HepG2 (cell line): ENCODE measurements around the gene PCGF2. TPM values are rescaled to one million over a fixed set of nuclear protein-coding genes. Genes with fewer than 3 reads are reported as not detected.
A peak's percentile ranks its signal among the peaks of the same experiment; 100 is the strongest.

Experiments
- CEBPG ChIP-seq: IDR thresholded peaks from 2 replicates; pipeline ENCODE4 v1.6.1; 2016
- GABPA ChIP-seq, 2 experiments: IDR thresholded peaks; 2 replicates each; pipeline ENCODE4 v1.6.1; 2011 to 2016; ENCODE audit warnings: low read depth in 2 of 2, low read length in 1 of 2, missing biosample characterization in 1 of 2, missing genetic modification characterization in 1 of 2
- MIER2 ChIP-seq: IDR thresholded peaks from 2 replicates; pipeline ENCODE4 v1.6.1; 2016; ENCODE audit warnings: missing biosample characterization, missing genetic modification reagents
- PAX8 ChIP-seq: sonication (generic); formaldehyde crosslinking; IDR thresholded peaks from 2 replicates; pipeline ENCODE4 v1.8.0; 2022; ENCODE audit warnings: mild to moderate bottlenecking, missing genetic modification reagents, borderline replicate concordance
- PRPF4 ChIP-seq: fragments of 200-400 bp; formaldehyde crosslinking; IDR thresholded peaks from 2 replicates; pipeline ENCODE4 v1.6.1; 2016; ENCODE audit warnings: low read length, low read depth; ENCODE audit not compliant: poor library complexity, severe bottlenecking
- RAD21 ChIP-seq: fragments of 450-650 bp; formaldehyde crosslinking; IDR thresholded peaks from 2 replicates; pipeline ENCODE4 v1.5.0; 2020; ENCODE audit warnings: mild to moderate bottlenecking
- TBX3 ChIP-seq: fragments of 450-650 bp; IDR thresholded peaks from 2 replicates; pipeline ENCODE4 v1.6.1; 2017; ENCODE audit warnings: antibody characterized with exemption, mild to moderate bottlenecking, inconsistent platforms, borderline replicate concordance
- ZNF354B ChIP-seq: sonication (generic); formaldehyde crosslinking; IDR thresholded peaks from 2 replicates; pipeline ENCODE4 v1.8.0; 2022; ENCODE audit warnings: mild to moderate bottlenecking, missing genetic modification reagents
- ZNF543 ChIP-seq: sonication (generic); formaldehyde crosslinking; IDR thresholded peaks from 2 replicates; pipeline ENCODE4 v1.4.0; 2020; ENCODE audit warnings: mild to moderate bottlenecking, missing genetic modification reagents
- ZNF615 ChIP-seq: sonication (generic); formaldehyde crosslinking; IDR thresholded peaks from 2 replicates; pipeline ENCODE4 v1.5.0; 2020; ENCODE audit warnings: mild to moderate bottlenecking, missing genetic modification reagents, borderline replicate concordance
- ZNF737 ChIP-seq: sonication (generic); formaldehyde crosslinking; IDR thresholded peaks from 2 replicates; pipeline ENCODE4 v1.5.0; 2020; ENCODE audit warnings: missing genetic modification reagents, mild to moderate bottlenecking, borderline replicate concordance
- ZNF749 ChIP-seq: sonication (generic); formaldehyde crosslinking; IDR thresholded peaks from 2 replicates; pipeline ENCODE4 v1.8.0; 2022; ENCODE audit warnings: mild to moderate bottlenecking, missing genetic modification reagents, moderate library complexity, borderline replicate concordance
- polyA plus RNA-seq, 8 experiments: library from polyadenylated mRNA; depleted of rRNA in 3 of 8; stranded (reverse) in 7 of 8; unstranded in 1 of 8; fragments of >200 nt; fragmentation: Illumina TruSeq in 4 of 8; extraction: Trizol in 4 of 8; gene quantifications; 2 replicates each; pipeline versions ENCODE4 v1.2.1 to v1.2.3, GENCODE V29; 2011 to 2016; ENCODE audit warnings: low read depth in 4 of 8, missing spikeins in 1 of 8, mixed read lengths in 1 of 8; ENCODE audit not compliant: insufficient read depth in 1 of 8
- total RNA-seq, 5 experiments: library from RNA; depleted of rRNA; stranded (reverse); fragments of >200 nt; fragmentation: Illumina TruSeq; extraction: Trizol; gene quantifications; 2 replicates each; pipeline ENCODE4 v1.2.3, GENCODE V29; 2016; ENCODE audit warnings: low read depth in 1 of 5
- TF ChIP-seq, protein P1 (sequence below): sonication (generic); formaldehyde crosslinking; IDR thresholded peaks from 2 replicates; pipeline ENCODE4 v1.4.0; 2020; ENCODE audit warnings: missing genetic modification reagents, mild to moderate bottlenecking, borderline replicate concordance
- TF ChIP-seq, protein P2 (sequence below): sonication (generic); formaldehyde crosslinking; IDR thresholded peaks from 2 replicates; pipeline ENCODE4 v1.5.0; 2020; ENCODE audit warnings: mild to moderate bottlenecking, missing genetic modification reagents
- TF ChIP-seq, protein P3 (sequence below), 2 experiments: fragments of 450-650 bp in 1 of 2; sonication (generic) in 1 of 2; formaldehyde crosslinking in 1 of 2; IDR thresholded peaks; 2 replicates each; pipeline versions ENCODE4 v1.6.1 to v1.8.0; 2016 to 2022; ENCODE audit warnings: antibody characterized with exemption in 1 of 2, mild to moderate bottlenecking in 1 of 2, missing genetic modification reagents in 1 of 2

Gene PCGF2
- total and polyA plus RNA-seq, 2 of the 13 experiments (the other 11 are each of a cell fraction or from before 2014, with no cell fraction given) = 11.6 to 29.4 TPM

DNA sequence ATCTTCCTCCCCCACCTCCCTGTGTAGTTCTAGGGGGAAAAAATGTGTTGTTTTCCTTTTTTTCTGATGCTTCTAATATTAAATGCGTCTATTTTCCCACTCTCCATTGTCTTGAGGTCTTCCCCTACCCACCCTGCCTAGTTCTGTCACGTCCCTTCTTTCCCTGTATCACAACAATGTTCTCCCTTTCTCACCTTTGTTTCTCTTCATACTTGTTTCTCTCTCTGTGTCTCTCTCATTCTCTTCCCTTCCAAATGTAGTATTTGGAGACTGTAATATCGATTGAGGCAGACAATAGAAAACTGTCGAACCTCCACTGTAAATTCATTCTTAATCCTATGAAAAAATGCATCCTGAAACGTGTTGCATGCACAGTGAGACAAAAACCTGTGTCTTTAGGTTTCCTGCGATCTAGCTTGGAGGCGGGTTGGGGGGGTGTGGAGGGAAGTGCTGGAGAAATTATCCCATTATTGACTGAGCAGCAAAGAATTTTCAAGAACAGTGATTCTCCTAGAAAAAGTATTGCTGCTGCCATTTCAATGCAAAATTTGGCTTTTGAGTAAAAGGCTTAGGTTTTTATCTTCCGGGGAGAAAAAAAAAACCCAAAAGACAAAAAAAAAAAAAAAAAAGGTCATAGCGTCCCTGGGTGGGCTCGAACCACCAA is 3.1 kb upstream of the PCGF2 start (continued):
- TF ChIP-seq ZNF749 (CRISPR knock-in tag) (no peak), PRPF4 (no peak), RAD21 (CRISPR knock-in tag) (no peak), GABPA (IDR thresholded peaks at IDR 0.05; ENCODE audit: low read depth, low read length) (no peak), GABPA (CRISPR knock-in tag; IDR thresholded peaks at IDR 0.05; ENCODE audit: low read depth) (peak; percentile 62; the same call in 1 of the 2 replicates), PAX8 (CRISPR knock-in tag) (peak; percentile 39; the same call in 1 of the 2 replicates), TBX3 (no peak), CEBPG (CRISPR knock-in tag) (no peak), ZNF543 (no peak), ZNF737 (no peak), MIER2 (CRISPR knock-in tag) (no peak), ZNF354B (no peak), ZNF615 (CRISPR knock-in tag) (no peak)
- TF ChIP-seq, protein P1, sequence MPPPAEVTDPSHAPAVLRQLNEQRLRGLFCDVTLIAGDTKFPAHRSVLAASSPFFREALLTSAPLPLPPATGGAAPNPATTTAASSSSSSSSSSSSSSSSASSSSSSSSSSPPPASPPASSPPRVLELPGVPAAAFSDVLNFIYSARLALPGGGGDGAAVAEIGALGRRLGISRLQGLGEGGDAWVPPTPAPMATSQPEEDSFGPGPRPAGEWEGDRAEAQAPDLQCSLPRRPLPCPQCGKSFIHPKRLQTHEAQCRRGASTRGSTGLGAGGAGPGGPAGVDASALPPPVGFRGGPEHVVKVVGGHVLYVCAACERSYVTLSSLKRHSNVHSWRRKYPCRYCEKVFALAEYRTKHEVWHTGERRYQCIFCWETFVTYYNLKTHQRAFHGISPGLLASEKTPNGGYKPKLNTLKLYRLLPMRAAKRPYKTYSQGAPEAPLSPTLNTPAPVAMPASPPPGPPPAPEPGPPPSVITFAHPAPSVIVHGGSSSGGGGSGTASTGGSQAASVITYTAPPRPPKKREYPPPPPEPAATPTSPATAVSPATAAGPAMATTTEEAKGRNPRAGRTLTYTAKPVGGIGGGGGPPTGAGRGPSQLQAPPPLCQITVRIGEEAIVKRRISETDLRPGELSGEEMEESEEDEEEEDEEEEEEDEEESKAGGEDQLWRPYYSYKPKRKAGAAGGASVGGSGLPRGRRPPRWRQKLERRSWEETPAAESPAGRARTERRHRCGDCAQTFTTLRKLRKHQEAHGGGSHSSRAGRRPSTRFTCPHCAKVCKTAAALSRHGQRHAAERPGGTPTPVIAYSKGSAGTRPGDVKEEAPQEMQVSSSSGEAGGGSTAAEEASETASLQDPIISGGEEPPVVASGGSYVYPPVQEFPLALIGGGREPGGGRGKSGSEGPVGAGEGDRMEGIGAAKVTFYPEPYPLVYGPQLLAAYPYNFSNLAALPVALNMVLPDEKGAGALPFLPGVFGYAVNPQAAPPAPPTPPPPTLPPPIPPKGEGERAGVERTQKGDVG (CRISPR knock-in tag) = no peak
- TF ChIP-seq, protein P2, sequence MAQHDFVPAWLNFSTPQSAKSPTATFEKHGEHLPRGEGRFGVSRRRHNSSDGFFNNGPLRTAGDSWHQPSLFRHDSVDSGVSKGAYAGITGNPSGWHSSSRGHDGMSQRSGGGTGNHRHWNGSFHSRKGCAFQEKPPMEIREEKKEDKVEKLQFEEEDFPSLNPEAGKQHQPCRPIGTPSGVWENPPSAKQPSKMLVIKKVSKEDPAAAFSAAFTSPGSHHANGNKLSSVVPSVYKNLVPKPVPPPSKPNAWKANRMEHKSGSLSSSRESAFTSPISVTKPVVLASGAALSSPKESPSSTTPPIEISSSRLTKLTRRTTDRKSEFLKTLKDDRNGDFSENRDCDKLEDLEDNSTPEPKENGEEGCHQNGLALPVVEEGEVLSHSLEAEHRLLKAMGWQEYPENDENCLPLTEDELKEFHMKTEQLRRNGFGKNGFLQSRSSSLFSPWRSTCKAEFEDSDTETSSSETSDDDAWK (CRISPR knock-in tag) = no peak
- TF ChIP-seq, protein P3, sequence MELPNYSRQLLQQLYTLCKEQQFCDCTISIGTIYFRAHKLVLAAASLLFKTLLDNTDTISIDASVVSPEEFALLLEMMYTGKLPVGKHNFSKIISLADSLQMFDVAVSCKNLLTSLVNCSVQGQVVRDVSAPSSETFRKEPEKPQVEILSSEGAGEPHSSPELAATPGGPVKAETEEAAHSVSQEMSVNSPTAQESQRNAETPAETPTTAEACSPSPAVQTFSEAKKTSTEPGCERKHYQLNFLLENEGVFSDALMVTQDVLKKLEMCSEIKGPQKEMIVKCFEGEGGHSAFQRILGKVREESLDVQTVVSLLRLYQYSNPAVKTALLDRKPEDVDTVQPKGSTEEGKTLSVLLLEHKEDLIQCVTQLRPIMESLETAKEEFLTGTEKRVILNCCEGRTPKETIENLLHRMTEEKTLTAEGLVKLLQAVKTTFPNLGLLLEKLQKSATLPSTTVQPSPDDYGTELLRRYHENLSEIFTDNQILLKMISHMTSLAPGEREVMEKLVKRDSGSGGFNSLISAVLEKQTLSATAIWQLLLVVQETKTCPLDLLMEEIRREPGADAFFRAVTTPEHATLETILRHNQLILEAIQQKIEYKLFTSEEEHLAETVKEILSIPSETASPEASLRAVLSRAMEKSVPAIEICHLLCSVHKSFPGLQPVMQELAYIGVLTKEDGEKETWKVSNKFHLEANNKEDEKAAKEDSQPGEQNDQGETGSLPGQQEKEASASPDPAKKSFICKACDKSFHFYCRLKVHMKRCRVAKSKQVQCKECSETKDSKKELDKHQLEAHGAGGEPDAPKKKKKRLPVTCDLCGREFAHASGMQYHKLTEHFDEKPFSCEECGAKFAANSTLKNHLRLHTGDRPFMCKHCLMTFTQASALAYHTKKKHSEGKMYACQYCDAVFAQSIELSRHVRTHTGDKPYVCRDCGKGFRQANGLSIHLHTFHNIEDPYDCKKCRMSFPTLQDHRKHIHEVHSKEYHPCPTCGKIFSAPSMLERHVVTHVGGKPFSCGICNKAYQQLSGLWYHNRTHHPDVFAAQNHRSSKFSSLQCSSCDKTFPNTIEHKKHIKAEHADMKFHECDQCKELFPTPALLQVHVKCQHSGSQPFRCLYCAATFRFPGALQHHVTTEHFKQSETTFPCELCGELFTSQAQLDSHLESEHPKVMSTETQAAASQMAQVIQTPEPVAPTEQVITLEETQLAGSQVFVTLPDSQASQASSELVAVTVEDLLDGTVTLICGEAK (IDR thresholded peaks at IDR 0.05) = 0 out of 2 replicates have a peak, but pooled peaks have one; percentile 2
- TF ChIP-seq, protein P3 (CRISPR knock-in tag; IDR thresholded peaks at IDR 0.05) = no peak
